Panc1 (cell line): ENCODE data around the gene FAM83D. TPM values are rescaled to one million over a fixed set of nuclear protein-coding genes. Genes with fewer than 3 reads are reported as not detected.

Source experiments
- ATAC-seq: fragments of 200-7000 bp; cut with Tn5 transposase; 2 replicates; pipeline ENCODE4 v1.9.1; 2020; ENCODE audit warnings: mild to moderate bottlenecking, moderate library complexity
- BruUV-seq: library from RNA; stranded (reverse); fragments of 400-500 nt; replicated peaks from 2 replicates; lab custom pipeline; 2021; lab: Mats Ljungman, UMichigan
- CTCF ChIA-PET: fragments of 300-600 bp; sonication (Branson Sonifier 250); formaldehyde crosslinking; loops from one replicate; lab custom pipeline; 2022; ENCODE audit warnings: antibody characterized with exemption; lab: Charles Lee
- POLR2A ChIA-PET: fragments of 300-600 bp; sonication (Branson Sonifier 250); formaldehyde crosslinking; loops from one replicate; lab custom pipeline; 2022; ENCODE audit warnings: antibody characterized with exemption; lab: Charles Lee
- DNase-seq: peaks from one replicate; pipeline ENCODE4 v3.0.0-alpha.2; 2010; ENCODE audit warnings: low read depth, low spot score
- H3K27ac ChIP-seq: 2 replicates; pipeline ENCODE4 v1.5.1; 2011; ENCODE audit warnings: mild to moderate bottlenecking, low read length, inconsistent platforms
- H3K27me3 ChIP-seq: fragments of 200-500 bp; sonication (Bioruptor generic); 2 replicates; pipeline ENCODE4 v1.6.0; 2014; ENCODE audit warnings: low read length, inconsistent platforms; ENCODE audit not compliant: control insufficient read depth, insufficient read depth
- H3K36me3 ChIP-seq: fragments of 200-500 bp; sonication (Bioruptor generic); 2 replicates; pipeline ENCODE4 v1.5.1; 2014; ENCODE audit warnings: inconsistent platforms, mild to moderate bottlenecking, low read length, moderate library complexity; ENCODE audit not compliant: control insufficient read depth, insufficient read depth
- H3K4me1 ChIP-seq: 2 replicates; pipeline ENCODE4 v1.5.1; 2011; ENCODE audit warnings: inconsistent platforms, mild to moderate bottlenecking, low read length, moderate library complexity; ENCODE audit not compliant: control insufficient read depth, insufficient read depth
- H3K4me3 ChIP-seq, 2 experiments: 2 replicates each; pipeline ENCODE4 v1.5.1; 2011 to 2012; ENCODE audit warnings: low read depth in 2 of 2, low read length in 2 of 2, mild to moderate bottlenecking in 2 of 2, inconsistent platforms in 1 of 2, moderate library complexity in 1 of 2
- H3K9me3 ChIP-seq: fragments of 200-500 bp; sonication (Bioruptor generic); 2 replicates; pipeline ENCODE4 v1.5.1; 2014; ENCODE audit warnings: low read depth, mild to moderate bottlenecking, inconsistent platforms, low read length, moderate library complexity; ENCODE audit not compliant: control insufficient read depth, insufficient read depth
- POLR2AphosphoS5 ChIP-seq: IDR thresholded peaks from 2 replicates; pipeline ENCODE4 v1.6.1; 2012; ENCODE audit warnings: mild to moderate bottlenecking, low read depth, low read length, moderate library complexity
- SIN3A ChIP-seq: IDR thresholded peaks from 2 replicates; pipeline ENCODE4 v1.6.1; 2012; ENCODE audit warnings: low read depth, mild to moderate bottlenecking, low read length, moderate library complexity, borderline replicate concordance; ENCODE audit not compliant: insufficient read depth
- TCF7L2 ChIP-seq: IDR thresholded peaks from 2 replicates; pipeline ENCODE4 v1.6.1; 2011; ENCODE audit warnings: mild to moderate bottlenecking, low read depth, low read length, inconsistent platforms
- in situ Hi-C: cut with HindIII; loops from 2 replicates; pipeline ENCODE4 v1.10.0; 2016; ENCODE audit warnings: low sequenced_read_pairs, low pct_unique_long_range_greater_than_20kb
- intact Hi-C: fragments of 100-400 bp; cut with micrococcal nuclease; formaldehyde crosslinking; loops from one replicate; pipeline ENCODE4 v1.10.0; 2022; ENCODE audit not compliant: unreplicated experiment
- total RNA-seq: library from RNA; stranded (reverse); gene quantifications from one replicate; pipeline ENCODE4 v1.2.1, GENCODE V29; 2021; ENCODE audit not compliant: unreplicated experiment
- TF ChIP-seq, protein P1 (sequence below): fragments of 450-650 bp; IDR thresholded peaks from 2 replicates; pipeline ENCODE4 v1.5.1; 2017; ENCODE audit warnings: mild to moderate bottlenecking
- TF ChIP-seq, protein P2 (sequence below), 2 experiments: IDR thresholded peaks; 2 replicates each; pipeline ENCODE4 v1.6.1; 2011 to 2012; ENCODE audit warnings: low read depth in 2 of 2, control low read depth in 1 of 2, low read length in 1 of 2, mild to moderate bottlenecking in 1 of 2, moderate library complexity in 1 of 2; ENCODE audit not compliant: insufficient read depth in 1 of 2

FAM83D gene
- total RNA-seq, 1 experiment from 2014 or later, result 30.9 TPM

DNA sequence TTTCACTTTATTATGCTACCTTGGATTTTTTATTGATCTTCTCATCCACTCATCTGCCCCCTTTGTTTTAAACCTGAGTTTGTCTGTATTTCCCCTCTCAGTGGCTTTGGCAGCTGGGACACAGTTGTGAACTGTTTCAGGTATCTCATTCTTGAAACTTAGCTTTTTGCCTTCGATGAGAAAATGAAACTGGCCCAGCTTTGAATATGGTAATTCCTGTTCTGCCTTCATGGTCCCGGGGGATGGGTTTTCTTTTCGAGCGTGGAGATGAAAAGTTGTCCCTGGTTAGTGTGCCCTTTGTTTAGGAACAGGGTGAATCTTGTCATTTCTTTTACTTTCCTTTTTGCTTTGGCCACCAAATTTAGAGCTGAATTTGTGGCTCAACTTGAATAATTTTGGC, 61.6 kb downstream of the FAM83D start:
- BruUV-seq, result no TSS peak
- H3K36me3 ChIP-seq, result peaks cover 10% of the 10 kb centered on the region; the same call in 1 of the 2 replicates
- in situ Hi-C loops (no loop called here), intact Hi-C loops (no loop called here)
- ChIA-PET POLR2A (no interaction called here), CTCF (no interaction called here)
- no peak overlapping the region for H3K27ac ChIP-seq
- H3K9me3 ChIP-seq, result no peaks in the 10 kb centered on the region
- no peak for DNase-seq
- no peak for ATAC-seq
- TF ChIP-seq TCF7L2 (no peak), SIN3A (no peak), POLR2AphosphoS5 (no peak)
- TF ChIP-seq, protein P1, sequence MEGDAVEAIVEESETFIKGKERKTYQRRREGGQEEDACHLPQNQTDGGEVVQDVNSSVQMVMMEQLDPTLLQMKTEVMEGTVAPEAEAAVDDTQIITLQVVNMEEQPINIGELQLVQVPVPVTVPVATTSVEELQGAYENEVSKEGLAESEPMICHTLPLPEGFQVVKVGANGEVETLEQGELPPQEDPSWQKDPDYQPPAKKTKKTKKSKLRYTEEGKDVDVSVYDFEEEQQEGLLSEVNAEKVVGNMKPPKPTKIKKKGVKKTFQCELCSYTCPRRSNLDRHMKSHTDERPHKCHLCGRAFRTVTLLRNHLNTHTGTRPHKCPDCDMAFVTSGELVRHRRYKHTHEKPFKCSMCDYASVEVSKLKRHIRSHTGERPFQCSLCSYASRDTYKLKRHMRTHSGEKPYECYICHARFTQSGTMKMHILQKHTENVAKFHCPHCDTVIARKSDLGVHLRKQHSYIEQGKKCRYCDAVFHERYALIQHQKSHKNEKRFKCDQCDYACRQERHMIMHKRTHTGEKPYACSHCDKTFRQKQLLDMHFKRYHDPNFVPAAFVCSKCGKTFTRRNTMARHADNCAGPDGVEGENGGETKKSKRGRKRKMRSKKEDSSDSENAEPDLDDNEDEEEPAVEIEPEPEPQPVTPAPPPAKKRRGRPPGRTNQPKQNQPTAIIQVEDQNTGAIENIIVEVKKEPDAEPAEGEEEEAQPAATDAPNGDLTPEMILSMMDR, result no peak
- TF ChIP-seq, protein P2, sequence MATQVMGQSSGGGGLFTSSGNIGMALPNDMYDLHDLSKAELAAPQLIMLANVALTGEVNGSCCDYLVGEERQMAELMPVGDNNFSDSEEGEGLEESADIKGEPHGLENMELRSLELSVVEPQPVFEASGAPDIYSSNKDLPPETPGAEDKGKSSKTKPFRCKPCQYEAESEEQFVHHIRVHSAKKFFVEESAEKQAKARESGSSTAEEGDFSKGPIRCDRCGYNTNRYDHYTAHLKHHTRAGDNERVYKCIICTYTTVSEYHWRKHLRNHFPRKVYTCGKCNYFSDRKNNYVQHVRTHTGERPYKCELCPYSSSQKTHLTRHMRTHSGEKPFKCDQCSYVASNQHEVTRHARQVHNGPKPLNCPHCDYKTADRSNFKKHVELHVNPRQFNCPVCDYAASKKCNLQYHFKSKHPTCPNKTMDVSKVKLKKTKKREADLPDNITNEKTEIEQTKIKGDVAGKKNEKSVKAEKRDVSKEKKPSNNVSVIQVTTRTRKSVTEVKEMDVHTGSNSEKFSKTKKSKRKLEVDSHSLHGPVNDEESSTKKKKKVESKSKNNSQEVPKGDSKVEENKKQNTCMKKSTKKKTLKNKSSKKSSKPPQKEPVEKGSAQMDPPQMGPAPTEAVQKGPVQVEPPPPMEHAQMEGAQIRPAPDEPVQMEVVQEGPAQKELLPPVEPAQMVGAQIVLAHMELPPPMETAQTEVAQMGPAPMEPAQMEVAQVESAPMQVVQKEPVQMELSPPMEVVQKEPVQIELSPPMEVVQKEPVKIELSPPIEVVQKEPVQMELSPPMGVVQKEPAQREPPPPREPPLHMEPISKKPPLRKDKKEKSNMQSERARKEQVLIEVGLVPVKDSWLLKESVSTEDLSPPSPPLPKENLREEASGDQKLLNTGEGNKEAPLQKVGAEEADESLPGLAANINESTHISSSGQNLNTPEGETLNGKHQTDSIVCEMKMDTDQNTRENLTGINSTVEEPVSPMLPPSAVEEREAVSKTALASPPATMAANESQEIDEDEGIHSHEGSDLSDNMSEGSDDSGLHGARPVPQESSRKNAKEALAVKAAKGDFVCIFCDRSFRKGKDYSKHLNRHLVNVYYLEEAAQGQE (IDR thresholded peaks at IDR 0.05; ENCODE audit: insufficient read depth in 1 of 2, low read depth in 2 of 2, low read length in 1 of 2), result no peak
- no peak overlapping the region for H3K4me3 ChIP-seq
- H3K4me1 ChIP-seq, result no peaks in the 10 kb centered on the region
- H3K27me3 ChIP-seq, result no peaks in the 10 kb centered on the region

DNA sequence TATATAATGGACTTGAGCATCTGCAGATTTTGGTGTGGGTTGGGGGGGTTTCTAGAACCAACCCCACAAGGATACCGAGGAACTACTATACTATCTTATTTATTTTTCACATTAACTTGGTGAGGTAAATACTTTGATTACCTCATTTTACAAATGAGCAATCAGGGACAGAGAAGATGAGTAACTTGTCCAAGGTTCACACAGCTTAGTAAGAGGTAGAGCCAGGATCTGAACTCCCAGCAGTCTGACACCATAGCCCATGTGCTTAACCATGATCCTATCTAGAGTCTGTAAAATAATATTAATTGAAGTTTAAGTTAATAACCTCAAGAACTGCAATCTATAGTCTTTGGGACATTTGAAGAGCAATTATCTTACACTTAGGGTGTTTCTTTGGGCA, 64.5 kb downstream of the FAM83D start:
- no peaks in the 10 kb centered on the region for H3K4me1 ChIP-seq
- in situ Hi-C loops, result no loop called here
- ATAC-seq, result no peak
- DNase-seq, result no peak
- intact Hi-C loops, result no loop called here
- H3K9me3 ChIP-seq, result no peaks in the 10 kb centered on the region
- no peak overlapping the region for H3K4me3 ChIP-seq
- ChIA-PET POLR2A (no interaction called here), CTCF (no interaction called here)
- H3K36me3 ChIP-seq, result 0 out of 2 replicates have a peak, but pooled peaks cover 12% of the 10 kb centered on the region
- TF ChIP-seq TCF7L2 (no peak), SIN3A (no peak), POLR2AphosphoS5 (no peak)
- TF ChIP-seq, protein P1, result no peak
- TF ChIP-seq, protein P2 (IDR thresholded peaks at IDR 0.05; ENCODE audit: insufficient read depth in 1 of 2, low read depth in 2 of 2, low read length in 1 of 2), result no peak
- no peaks in the 10 kb centered on the region for H3K27me3 ChIP-seq
- no TSS peak for BruUV-seq
- H3K27ac ChIP-seq, result no peak overlapping the region
